HG02623 (cell line): ENCODE results near the gene PSME1.
A peak's percentile ranks its signal among the peaks of the same experiment; 100 is the strongest.
"Not testable (repeated sequence)": the region's sequence is repeated elsewhere in the genome, so short reads cannot be mapped to it uniquely, and the experiment has no call there.

Source experiments
- ATAC-seq: cut with Tn5 transposase; IDR thresholded peaks from one replicate; pipeline ENCODE4 v1.9.1; 2021; ENCODE audit warnings: moderate library complexity; ENCODE audit not compliant: unreplicated experiment

The PSME1 gene

DNA sequence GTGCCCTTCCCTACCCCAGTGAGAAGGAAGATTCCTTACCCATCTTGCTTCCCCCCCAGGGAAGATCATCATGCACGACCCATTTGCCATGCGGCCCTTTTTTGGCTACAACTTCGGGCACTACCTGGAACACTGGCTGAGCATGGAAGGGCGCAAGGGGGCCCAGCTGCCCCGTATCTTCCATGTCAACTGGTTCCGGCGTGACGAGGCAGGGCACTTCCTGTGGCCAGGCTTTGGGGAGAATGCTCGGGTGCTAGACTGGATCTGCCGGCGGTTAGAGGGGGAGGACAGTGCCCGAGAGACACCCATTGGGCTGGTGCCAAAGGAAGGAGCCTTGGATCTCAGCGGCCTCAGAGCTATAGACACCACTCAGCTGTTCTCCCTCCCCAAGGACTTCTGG lies 32.5 kb upstream of the PSME1 start:
- no peak for ATAC-seq

DNA sequence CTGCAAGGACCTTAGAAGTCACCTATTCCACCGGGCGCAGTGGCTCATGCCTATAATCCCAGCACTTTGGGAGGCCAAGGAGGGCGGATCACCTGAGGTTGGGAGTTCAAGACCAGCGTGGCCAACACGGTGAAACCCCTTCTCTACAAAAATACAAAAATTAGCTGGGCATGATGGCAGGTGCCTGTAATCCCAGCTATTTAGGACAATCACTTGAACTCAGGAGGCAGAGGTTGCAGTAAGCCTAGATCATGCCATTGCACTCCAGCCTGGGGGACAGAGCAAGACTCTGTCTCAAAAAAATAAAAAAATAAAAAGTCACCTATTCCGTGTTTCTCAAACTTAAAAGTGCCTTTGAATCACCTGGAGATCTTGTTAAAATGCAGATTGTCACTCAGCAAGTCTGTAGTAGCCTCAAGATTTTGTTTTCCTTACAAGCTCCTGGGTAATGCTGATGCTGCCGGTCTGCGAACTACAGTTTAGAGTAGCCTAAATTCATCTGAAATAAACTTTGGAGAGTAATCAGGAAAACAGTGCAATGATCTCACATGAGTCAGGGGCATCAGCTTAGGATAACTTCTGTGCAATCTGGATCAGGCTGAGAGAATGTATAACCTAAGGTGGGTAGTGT lies 30.3 kb upstream of the PSME1 start:
- ATAC-seq: not testable (repeated sequence)

- no peak for ATAC-seq
Observed at GRCh38 chr14:24106672-24107271, 29.2 kb upstream of the PSME1 start.

- peak; percentile 29 for ATAC-seq
Observed at GRCh38 chr14:24108336-24108874, 27.6 kb upstream of the PSME1 start.

- ATAC-seq: no peak
Observed at GRCh38 chr14:24110060-24110459, 25.9 kb upstream of the PSME1 start.

- ATAC-seq: no peak
Observed at GRCh38 chr14:24110523-24110922, 25.5 kb upstream of the PSME1 start.

DNA sequence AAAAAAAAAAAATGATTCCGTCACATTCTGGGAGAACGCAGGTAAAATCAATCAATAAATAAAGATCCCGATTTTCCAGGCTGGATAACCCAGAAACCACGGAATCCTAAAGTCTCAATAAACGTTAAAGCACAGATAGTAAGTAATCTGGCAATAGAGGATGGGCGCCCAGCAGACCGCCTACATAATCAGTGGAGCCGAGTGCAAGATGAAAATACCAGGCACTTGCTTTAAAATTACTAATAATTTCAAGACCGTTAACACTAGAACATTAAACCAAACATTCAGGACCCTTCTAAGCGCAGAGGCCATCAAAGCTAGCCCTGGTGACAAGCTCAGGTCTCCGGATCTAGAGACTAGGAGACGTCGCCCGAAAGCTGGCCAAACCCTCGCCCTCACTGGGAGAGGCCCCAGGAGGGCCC lies 22.6 kb upstream of the PSME1 start:
- ATAC-seq: no peak

GRCh38 chr14:24113801-24114531 lies 22.0 kb upstream of the PSME1 start:
- peak; percentile 18 for ATAC-seq

- ATAC-seq: peak; percentile 79
Observed at GRCh38 chr14:24114532-24115421, 21.2 kb upstream of the PSME1 start, which contains the start of the genes DCAF11 and NRL. TSS of gene DCAF11 (plus strand) at chr14:24114777. CDS start at chr14:24115595, 818 bp downstream. TSS of gene NRL (minus strand) at chr14:24114949. CDS start at chr14:24082848, 32,101 bp downstream.

DNA sequence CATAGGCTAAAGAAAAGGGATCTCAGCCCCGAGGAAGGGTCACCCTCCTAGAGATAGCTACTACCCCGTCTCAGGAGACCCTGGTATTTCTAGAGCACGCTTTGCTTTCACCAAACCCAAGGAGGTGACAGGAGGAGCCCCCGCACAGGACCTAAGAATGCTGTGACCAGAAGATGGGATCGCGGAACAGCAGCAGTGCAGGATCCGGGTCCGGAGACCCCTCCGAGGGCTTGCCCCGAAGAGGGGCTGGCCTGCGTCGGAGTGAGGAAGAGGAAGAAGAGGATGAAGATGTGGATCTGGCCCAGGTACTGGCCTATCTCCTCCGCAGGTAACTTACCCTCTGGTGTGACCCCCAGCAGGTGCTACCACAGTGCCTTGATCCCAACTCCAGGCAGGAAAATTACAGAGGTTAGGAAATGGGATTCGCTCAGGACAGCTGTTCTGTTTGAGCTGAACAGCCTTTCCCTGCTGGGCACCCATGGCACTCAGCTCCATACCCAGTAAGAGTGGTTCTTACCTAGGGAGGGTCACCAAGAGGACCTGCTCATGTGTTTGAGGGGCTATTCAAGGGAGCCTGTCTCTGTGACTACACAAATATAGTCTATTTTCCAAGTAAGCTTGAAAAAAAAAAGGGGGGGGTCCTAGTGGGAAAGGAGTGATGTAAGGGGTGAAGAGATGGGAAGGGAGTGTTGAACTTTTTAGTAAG lies 20.4 kb upstream of the PSME1 start:
- no peak for ATAC-seq

- ATAC-seq: no peak
Observed at GRCh38 chr14:24116128-24116814, 19.7 kb upstream of the PSME1 start.

GRCh38 chr14:24117179-24117578 lies 18.8 kb upstream of the PSME1 start:
- ATAC-seq: no peak

GRCh38 chr14:24119691-24120090 lies 16.3 kb upstream of the PSME1 start:
- no peak for ATAC-seq

GRCh38 chr14:24121210-24121609 lies 14.8 kb upstream of the PSME1 start:
- ATAC-seq: no peak

DNA sequence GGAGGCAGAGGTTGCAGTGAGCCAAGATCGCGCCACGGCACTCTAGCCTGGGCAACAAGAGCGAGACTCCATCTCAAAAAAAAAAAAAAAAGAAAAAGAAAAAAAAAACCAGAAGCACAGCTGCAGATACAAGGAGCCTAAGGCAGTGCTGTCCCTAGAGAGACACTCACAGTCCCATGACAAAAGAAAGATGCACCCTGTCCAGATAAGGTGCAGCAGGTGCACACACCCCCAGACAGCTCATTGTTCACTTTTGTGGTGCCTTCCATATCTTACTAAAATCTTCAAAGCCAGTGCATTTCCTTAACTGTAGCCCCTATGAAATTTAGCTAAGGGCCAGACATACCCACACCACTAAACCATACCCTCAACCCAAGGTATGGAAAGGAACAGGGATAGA lies 13.6 kb upstream of the PSME1 start:
- ATAC-seq: no peak

- ATAC-seq: no peak
Observed at GRCh38 chr14:24122898-24123297, 13.1 kb upstream of the PSME1 start.

DNA sequence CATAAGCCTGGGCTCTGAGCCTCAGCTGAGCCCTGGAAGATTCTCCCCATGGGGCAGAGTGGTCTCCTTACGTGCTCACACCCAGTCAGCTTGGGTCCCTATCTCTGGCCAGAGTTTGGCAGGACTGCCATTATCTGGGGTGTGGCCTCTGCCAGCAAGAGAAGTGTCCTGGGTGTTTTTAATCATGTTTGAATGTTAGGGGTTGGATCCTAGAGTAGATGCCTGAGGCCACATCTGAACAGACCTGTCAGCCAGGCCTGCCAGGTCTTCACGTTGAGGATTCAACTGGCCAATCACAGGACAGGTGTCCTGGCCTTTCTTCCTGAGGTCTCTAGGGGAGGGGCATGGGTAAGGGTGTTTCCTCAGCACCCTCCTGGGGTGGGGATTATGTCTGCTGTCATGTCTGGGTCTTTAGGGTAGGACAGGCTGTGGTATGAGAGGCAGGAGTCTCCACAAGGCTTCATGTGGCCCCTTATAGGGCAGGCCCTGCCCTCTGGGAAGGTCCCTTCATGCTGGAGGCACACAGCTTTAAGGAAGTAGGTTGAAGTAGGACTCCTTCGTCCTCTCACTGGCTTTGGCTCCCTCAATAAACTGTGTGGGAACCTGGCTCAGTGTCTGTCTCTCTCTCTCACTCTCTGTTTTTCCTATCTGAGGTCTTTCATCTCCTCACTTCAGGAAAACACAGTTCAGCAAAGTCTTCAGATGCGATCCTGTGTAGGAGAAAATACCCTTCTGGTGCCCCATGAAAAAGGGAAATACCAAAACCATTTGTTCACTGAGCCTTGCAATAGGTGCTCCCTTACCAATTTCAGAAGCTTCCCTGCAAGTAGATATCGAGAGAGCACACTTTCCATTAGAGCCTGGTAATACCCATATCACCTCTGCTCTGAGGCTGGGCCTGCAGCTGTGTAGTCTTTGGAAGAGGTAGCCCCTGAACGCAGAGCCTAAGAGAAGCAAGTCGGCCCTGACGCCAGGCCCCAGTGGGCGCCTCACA lies 12.3 kb upstream of the PSME1 start:
- ATAC-seq: no peak

DNA sequence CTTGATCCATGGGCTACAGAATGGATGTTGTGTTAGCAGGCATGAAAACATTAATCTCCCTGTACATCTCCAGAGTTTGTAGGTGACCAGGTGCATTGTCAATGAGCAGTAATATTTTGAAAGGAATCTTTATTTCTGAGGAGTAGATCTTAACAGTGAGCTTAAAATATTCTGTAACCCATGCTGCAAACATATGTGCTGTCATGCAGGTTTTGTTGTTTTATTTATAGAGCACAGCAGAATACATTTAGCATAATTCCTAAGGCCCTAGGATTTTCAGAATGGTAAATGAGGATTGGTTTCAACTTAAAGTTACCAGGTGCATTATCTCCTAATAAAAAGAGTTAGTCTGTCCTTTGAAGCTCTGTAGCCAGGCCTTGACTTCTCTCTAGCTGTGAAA lies 9.1 kb upstream of the PSME1 start:
- ATAC-seq: no peak
